Measurements from ENCODE around the gene IGFL2. TPM values are rescaled to one million over a fixed set of nuclear protein-coding genes. Genes with fewer than 3 reads are reported as not detected.
"Not testable (repeated sequence)": the region's sequence is repeated elsewhere in the genome, so short reads cannot be mapped to it uniquely, and the experiment has no call there.

The IGFL2 gene
- total RNA-seq, 1 donor from 2014 or later, result not detected

- H3K4me3 Mint-ChIP-seq (ENCODE audit: unreplicated experiment), result no peak overlapping the region
- H3K27ac Mint-ChIP-seq (ENCODE audit: unreplicated experiment), result no peak overlapping the region
- TF ChIP-seq CTCF (IDR thresholded peaks at IDR 0.05; ENCODE audit: unreplicated experiment), result no peak
- DNase-seq (ENCODE audit: low spot score), result no peak
- peaks cover 3% of the 10 kb centered on the region for H3K36me3 Mint-ChIP-seq (ENCODE audit: low read depth, unreplicated experiment)
- H3K9me3 Mint-ChIP-seq (ENCODE audit: unreplicated experiment), result no peaks in the 10 kb centered on the region
- H3K4me1 Mint-ChIP-seq (ENCODE audit: unreplicated experiment), result peaks cover 5% of the 10 kb centered on the region
- H3K27me3 Mint-ChIP-seq (ENCODE audit: unreplicated experiment), result peaks cover 2% of the 10 kb centered on the region
These were observed 38.7 kb downstream of the IGFL2 start for GRCh38 chr19:46186717-46187101.

DNA sequence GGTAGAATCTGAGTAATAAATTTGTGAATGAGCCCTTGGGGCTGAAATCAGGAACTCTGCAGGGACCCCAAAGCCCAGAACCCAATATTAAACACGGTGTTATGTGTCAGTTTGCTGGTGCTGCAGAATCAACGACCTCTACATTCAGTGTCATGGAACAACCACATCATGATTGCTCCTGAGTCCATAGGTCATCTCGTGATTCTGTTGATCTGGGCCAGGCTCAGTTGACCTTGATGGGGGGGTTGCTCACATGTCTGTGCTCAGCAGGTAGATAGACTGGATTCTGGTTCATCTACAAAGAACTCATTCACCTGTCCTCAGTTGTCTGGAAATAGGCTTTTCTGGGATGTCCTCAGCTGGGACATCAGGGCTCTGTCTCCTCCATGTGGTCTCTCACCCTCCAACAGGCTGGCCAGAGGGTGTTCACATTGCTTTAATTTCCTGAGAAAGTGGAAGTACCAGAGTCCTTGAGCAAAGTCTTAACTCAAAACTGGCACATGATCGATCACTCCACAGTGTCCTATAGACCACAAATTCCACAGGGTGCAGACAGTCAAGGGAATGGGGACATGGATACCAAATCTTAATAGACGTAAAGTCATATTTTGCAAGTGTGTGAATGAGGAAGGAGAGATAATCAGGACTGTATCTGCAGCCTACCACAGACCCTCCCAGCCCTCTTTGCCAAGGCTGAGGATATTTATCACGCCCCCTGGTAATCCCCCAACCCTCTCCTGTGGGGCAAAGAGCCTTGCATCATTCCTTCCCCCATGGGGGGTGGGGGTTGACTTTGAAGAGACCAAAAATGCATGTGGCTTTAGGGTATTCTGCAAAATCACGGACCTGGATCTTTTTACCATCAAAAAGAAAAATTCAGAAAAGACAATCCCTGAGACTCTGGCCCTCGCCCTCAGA, 42.2 kb downstream of the IGFL2 start:
- Mint-ChIP-seq H3K4me1 (ENCODE audit: unreplicated experiment) (peaks cover 5% of the 10 kb centered on the region), H3K9me3 (ENCODE audit: unreplicated experiment) (no peaks in the 10 kb centered on the region), H3K4me3 (ENCODE audit: unreplicated experiment) (no peak overlapping the region), H3K27me3 (ENCODE audit: unreplicated experiment) (no peaks in the 10 kb centered on the region), H3K27ac (ENCODE audit: unreplicated experiment) (no peak overlapping the region), H3K36me3 (ENCODE audit: low read depth, unreplicated experiment) (no peaks in the 10 kb centered on the region)
- TF ChIP-seq CTCF (IDR thresholded peaks at IDR 0.05; ENCODE audit: unreplicated experiment), result no peak
- no peak for DNase-seq (ENCODE audit: low spot score)

GRCh38 chr19:46191356-46191755, 43.3 kb downstream of the IGFL2 start:
- DNase-seq (ENCODE audit: low spot score), result no peak
- no peaks in the 10 kb centered on the region for H3K36me3 Mint-ChIP-seq (ENCODE audit: low read depth, unreplicated experiment)
- H3K4me3 Mint-ChIP-seq (ENCODE audit: unreplicated experiment), result no peak overlapping the region
- peaks cover 4% of the 10 kb centered on the region for H3K4me1 Mint-ChIP-seq (ENCODE audit: unreplicated experiment)
- TF ChIP-seq CTCF (IDR thresholded peaks at IDR 0.05; ENCODE audit: unreplicated experiment), result no peak
- H3K9me3 Mint-ChIP-seq (ENCODE audit: unreplicated experiment), result no peaks in the 10 kb centered on the region
- H3K27me3 Mint-ChIP-seq (ENCODE audit: unreplicated experiment), result peaks cover 2% of the 10 kb centered on the region
- H3K27ac Mint-ChIP-seq (ENCODE audit: unreplicated experiment), result no peak overlapping the region

- Mint-ChIP-seq H3K27me3 (ENCODE audit: unreplicated experiment) (peaks cover 2% of the 10 kb centered on the region), H3K36me3 (ENCODE audit: low read depth, unreplicated experiment) (no peaks in the 10 kb centered on the region), H3K4me1 (ENCODE audit: unreplicated experiment) (no peaks in the 10 kb centered on the region), H3K4me3 (ENCODE audit: unreplicated experiment) (no peak overlapping the region), H3K27ac (ENCODE audit: unreplicated experiment) (no peak overlapping the region), H3K9me3 (ENCODE audit: unreplicated experiment) (no peaks in the 10 kb centered on the region)
- DNase-seq (ENCODE audit: low spot score), result no peak
- TF ChIP-seq CTCF (IDR thresholded peaks at IDR 0.05; ENCODE audit: unreplicated experiment), result no peak
These were observed 43.9 kb downstream of the IGFL2 start for GRCh38 chr19:46191972-46192371.

GRCh38 chr19:46192626-46192991, 44.6 kb downstream of the IGFL2 start:
- H3K36me3 Mint-ChIP-seq (ENCODE audit: low read depth, unreplicated experiment); H3K4me1 Mint-ChIP-seq (ENCODE audit: unreplicated experiment); H3K4me3 Mint-ChIP-seq (ENCODE audit: unreplicated experiment); H3K27ac Mint-ChIP-seq (ENCODE audit: unreplicated experiment); H3K9me3 Mint-ChIP-seq (ENCODE audit: unreplicated experiment); H3K27me3 Mint-ChIP-seq (ENCODE audit: unreplicated experiment); DNase-seq (ENCODE audit: low spot score): not testable (repeated sequence)

All from endothelial cell (in vitro differentiated cells).